Fibroblast of upper back skin (primary cell): Measurements from ENCODE around the gene COA5.

Experiments
- DNase-seq: peaks from one replicate; pipeline ENCODE4 v3.0.0-alpha.2; 2013

COA5 gene

DNA sequence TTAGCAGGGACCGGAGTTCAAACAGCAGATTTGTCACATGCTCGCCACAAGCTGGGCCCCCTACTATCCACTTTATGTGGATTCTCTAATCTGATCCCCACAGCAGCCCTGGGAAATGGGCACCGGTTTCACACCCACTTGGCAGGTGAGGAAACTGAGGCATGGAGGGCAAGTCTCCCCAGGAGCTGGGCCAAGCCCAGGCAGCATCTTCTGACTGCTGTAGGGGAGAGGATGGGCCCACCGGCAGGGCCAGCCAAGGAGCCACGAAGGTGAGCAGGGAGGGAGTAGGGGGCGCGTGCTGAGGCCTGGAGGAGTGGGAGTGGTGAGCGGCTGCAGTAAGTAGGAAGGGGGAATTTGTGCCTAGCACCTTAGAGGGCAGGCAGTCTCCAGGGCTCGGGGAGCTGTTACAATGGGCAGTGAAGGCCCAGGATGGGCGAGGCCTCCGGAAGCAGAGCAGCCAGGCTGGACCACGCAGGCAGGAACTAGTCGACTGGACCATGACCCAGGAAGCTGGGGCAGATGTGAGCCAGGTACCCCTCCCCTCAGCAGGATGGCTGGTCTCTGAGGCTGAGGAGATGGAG, 37.1 kb downstream of the COA5 start:
- no peak for DNase-seq

DNA sequence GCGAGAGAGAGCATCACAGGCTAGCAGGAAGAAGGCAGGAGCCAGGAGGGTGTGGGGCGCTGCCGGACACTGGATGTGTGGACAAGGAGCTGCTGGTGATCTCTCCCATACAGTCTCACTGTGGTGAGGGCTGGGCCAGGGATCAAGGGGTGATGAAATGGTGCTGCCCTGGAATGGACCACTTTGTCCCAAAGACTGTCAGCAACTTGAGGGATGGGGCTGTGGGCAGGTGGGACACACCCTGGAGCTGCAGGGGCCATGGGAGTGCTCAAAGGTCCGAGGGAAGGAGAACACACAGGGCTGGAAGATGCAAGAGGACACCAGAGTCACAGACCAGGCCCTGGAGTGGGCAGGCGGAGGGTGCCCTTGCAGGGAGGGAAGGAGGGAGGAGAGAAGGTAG, 38.0 kb downstream of the COA5 start:
- DNase-seq, result no peak

DNA sequence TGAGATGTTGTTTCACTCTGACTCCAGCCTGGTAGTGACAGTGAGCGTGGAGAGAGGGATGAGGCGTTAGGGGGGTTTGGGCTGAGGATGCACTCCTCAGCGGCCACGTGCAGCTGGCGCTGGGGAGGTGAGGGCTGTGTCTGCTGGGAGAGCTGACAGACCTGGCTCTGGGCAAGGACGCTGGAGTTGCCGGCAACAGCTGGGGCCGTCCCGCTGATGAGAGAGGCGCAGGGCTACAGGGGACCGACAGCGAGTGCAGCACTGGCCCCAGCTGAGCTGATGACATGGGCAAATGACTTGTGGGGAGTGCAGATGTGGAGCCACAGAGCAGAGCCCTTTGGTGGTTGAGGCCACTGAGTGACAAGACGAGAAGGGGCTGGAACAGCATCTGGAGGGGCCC, 38.4 kb downstream of the COA5 start:
- no peak for DNase-seq

DNA sequence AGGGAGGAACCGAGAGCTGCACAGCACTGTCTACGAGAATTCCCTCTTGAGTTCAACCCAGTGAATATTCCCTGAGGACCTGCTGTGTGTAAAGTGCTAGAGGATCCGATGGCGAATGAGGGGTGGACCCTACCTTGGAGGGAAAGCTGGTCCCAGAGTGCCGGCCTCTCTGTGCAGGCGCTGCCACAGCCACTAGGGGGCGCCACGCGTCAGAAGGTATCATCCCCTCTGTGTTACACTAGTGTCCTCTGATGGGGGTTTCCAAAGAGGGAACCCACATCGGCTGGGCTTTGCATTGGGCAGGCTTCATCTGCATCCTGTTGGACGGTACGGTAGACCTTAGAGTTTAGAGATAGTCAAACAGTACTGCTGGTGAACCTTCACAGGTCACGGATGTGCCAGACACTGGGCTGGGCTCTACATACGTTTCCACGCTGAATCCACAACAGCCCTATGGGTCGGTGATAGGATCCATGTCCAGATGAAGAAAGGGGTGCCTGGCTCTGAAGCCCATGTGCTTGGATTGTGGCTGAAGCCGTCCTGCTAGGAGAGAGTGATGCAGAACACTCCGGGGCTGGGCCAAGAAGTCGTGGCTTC, 39.0 kb downstream of the COA5 start:
- DNase-seq, result no peak

DNA sequence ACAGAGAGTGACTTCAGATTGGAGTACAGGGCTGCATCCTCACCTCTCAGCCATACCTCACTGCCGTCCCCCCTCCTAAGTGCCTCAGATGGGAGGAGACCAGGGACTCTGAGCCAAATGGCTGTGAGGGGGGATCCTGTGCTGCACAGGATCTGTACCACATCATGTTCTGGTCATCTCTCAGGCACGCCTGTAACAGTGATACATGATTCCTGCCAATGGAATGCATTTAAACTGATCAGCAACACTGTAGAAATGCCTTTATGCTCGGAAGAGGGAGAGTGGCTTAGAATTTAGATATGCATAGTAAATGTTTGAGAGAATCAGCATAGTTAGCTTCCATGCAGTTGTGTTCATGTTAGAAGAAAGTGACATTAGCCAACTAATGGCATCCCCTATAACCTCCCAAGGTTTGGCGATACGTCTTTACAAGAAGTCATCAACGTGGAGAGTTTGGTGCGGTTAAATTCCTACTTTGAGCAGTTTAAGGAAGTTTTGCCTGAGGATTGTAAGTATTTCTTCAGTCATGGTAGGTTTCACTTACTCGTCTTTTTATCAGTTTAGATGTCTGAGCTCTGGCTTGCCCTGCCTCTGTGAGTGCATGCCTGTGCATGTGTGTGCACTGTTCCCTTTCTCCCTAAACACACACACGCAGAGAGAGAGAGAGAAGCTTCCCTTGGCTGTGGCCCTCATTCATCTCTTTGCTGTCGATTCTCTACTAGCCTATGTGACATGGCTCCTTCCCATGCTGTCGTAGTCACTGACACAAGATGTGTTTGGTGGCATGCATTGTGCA, 40.0 kb downstream of the COA5 start:
- DNase-seq, result peak; percentile 51

DNA sequence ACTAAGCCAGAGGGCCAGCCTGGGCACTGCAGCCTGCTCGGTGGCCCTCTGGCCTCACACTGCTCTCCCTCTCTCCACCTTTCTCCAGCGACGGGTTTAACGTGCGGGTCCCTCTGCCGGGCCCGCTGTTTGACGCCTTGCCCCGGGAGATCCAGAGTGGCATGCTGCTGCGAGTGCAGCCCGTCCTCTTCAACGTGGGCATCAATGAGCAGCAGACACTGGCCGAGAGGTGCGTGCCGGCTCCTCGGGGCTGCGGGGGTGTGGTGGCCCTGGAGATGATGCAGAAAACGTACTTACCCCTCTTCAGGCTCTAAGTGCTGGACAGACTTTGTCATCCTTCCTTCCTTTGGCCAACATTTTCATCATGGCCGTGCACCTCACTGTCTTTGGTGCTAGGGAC, 42.4 kb downstream of the COA5 start:
- no peak for DNase-seq

DNA sequence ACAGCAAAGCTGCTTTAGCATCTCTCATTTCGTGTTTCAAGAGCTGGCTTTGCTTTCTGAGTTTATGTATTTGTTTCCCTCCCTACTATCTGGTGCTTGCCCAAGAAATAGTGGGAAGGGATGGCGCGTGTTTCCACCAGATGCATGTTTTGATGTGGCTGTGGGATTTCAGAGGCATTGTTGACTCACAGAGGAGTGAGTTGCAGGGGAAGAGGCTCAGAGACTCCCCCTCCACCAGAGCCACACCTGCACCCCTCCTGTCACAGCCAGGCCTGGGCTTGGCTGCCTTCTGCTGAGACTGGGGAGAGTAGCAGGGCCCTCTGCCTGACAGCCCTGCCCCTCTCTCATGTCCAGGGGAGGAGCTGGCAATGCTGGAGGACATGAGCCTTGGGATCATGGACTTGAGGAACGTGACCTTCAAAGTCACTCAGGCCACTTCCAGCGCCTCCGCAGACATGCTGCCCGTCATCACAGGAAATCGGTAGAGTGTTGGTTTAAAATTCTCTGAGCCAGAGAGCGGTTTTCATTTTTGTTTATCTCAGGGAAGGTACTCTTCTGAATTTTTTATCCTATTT, 42.9 kb downstream of the COA5 start:
- DNase-seq, result no peak

DNA sequence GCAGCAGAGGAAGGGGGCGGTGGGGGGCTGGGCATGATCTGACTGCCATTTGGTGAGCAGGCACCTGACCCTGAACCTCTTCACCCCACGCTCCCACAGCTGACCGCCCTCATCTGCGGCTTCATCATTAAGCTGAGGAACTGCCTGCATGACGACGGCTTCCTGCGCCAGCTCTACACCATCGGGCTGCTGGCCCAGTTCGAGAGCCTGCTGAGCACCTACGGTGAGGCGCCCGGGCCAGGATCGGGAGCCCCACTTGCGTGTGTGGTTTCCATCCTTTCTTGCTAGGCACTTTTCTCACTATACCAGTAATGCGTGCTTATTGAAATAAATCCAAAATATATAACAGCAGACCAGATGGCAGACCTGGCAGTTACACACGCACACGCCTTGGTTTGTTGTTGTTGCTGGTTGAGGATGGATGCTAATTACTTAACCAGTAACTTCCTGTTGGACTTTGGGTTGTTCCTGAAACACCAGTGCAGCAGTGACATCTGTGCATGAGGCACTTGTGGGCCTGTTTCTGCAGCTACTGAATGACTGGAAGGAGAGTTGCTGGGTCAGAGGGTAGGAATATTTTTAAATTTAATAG, 43.7 kb downstream of the COA5 start:
- DNase-seq, result no peak

DNA sequence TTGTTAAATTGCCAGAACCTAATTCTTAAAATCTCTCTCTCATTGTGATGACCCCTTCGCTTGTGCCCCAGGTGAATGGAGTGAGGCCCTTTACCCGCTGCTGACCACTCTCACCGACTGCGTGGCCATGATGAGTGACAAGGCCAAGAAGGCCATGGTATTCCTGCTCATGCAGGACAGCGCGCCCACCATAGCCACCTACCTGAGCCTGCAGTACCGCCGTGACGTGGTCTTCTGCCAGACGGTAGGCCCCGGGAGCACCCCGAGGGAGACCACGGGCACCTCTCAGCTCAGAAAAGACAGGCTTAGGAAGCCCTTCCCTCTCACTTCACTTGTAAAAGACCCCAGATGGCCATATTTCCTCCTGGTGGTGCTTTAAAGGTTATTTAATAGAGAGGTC, 44.9 kb downstream of the COA5 start:
- no peak for DNase-seq

DNA sequence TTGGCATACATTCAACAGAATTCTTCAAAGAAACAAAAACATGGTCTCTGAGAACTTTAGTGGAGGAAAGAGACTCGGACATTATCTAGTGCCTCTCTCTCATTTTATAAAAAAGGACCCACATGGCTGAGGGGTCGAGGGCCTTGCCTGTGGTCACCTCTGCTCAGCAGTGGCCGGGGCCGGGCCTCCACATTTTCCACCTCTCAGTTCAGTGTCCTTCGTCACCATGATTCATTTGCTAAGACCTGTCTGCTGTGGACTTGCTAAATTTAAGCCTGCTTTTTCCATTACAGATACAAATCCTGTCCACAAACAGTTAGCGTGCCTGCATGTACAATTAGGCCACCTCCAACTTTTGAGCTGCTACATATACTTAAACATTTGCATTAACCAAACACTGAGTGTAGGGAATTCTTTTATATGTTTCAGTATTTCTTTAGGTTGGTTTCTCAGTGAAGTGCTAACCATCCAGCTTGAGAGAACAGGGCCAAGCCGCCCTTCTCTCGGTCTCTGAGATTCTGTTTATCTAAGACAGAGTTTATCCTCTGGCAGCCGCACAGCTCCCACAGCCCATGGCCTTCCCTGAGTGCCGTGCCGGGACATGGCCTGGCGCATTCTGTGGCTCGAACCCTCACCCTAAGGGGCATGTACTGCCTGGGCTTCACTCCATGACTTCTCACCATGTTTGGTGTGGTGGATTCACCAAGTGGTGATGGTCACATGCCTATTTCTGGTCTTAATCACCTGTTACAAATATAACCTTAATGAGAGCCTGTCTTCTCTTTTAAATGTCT, 46.2 kb downstream of the COA5 start:
- DNase-seq, result no peak

DNA sequence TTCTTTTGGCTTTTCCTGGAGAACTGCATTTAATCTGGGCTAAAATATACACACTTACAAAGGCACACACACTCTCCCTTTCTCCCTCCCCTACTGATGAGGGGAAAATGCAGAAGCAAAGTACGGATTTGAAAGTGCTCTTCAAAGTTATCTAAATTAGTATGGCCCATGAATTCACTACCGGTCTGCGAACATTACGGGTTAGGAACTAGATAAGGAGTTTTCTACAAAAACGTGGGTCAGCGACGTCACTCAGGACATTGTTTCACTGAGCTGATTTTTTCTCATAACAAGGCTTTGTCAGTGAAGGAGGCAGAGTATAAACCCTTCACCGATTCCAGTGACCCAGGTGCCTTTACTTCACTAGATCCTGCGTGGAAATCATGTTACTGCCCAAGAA, 47.3 kb downstream of the COA5 start:
- DNase-seq, result no peak

DNA sequence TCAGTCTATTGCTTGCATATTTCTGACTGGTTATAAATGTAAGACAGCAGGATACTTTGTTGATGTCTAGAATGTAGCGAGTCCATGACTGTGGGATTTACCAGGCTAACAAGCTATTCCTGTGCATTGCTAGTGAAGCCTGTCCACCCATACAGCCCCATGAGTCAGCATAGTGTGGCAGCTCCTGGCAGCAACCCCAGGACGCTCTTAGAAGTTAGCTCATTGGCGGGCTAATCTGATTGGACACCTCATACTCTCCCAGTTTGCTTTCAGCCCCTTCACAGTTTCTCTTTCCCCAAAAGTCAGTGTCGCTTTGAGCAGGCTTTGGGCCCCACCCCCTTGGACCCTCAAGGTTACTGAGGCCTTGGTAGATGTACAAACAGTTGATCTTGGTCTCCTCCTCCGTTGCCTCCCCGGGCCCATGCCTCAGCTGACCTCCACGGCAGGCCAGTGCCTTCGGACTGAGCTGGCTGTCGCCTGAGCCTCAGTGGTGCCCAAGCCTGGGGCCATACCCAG, 48.0 kb downstream of the COA5 start:
- DNase-seq, result peak; percentile 84

DNA sequence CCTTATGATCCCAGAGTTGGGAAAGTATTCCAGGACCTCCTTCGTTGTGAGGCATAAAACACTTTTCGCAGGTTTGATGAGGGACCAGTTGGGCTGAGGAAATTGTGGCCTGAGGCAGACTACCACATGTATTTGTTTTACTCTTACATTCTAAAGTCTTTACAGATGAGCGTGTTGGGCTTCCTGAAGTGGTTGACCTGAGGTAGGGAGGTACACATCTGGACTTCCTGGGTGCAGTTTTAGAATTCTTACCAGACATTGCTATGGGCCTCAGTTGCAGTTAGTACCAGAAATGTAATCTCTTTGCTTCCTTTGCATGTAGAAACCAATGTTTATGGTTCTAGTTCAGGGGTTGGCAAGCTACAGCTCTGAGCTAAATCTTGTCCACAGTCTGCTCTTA, 48.7 kb downstream of the COA5 start:
- DNase-seq, result no peak

DNA sequence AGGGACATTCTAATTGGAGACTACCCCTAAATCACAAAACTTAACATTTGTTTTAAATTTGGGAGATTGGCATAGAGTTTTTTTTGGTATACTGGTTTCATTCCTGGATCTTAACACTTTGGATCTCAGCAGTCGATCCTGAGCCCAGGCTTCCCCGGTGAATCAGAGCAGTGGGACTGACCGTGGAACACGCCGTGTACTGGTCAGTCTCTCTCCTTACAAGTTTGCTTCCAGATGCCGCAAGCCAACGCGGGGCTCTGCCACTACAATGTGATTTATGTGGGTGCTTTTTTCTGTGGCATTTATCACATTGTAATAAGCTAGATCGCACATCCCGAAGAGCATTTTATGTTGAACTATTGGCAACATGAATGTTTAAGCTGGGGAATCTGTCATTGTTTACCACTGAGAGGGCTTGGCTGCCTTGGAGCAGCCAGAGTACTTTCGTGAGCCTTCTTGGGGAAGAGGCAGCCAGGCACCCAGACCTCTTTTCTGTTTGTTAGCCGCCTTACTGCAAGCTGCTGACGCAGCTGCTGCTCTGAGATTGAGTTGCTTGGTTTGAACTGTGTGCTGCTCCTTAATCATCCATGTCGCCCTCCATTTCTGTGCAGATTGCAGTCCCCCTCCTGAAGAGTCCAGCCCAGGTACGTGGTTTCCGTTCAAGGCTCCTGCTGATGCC, 49.3 kb downstream of the COA5 start:
- no peak for DNase-seq

DNA sequence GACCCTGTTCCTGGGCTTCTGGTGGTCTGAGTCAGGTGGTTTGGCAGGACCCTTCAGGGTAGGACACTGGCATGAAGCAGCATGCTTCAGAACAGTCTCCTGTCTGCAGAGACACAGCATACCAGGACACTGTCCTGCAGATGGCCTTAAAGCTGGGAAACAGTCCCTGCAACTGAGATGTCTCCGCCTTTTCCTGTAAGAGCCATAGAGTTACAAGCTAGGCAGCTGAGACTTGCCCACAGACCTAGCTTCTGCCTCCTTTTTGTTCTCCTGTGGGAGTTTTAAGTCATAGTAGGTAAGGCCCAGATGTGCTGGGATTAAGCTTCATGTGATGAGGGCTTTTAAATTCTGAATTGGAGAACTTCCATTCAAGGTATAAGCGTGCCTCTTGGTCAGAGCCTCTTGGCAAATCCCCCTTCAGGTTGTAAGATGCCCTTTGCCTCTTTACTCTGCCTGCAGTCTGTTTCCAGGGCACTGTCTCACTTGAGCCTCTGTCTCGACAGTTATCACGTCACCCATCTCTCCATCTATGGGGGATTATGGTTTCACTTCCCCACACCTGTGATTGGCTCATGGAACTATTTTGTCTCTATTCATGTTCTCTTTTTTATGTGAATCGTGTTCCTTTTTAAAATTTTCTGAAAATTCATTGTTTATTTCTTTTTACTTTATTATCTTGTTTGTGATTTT, 51.8 kb downstream of the COA5 start:
- DNase-seq, result no peak

DNA sequence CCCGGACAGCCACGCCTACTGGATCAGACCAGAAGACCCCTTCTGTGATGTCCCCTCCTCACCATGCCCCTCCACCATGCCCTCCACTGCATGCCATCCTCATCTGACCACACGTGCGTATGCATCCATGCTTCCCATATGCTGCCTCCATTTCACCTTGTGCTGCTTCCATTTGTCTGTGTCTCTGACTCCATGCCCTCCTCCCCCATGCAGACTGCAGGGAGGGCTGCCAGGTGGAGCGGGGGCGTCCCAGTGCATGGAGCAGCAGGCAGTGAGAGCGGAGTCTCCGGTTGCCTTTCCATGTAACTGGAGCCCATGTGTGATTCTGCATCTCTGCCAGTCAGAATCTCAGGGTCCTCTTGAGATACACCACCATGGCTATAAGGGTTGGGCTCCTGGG, 52.6 kb downstream of the COA5 start:
- no peak for DNase-seq

DNA sequence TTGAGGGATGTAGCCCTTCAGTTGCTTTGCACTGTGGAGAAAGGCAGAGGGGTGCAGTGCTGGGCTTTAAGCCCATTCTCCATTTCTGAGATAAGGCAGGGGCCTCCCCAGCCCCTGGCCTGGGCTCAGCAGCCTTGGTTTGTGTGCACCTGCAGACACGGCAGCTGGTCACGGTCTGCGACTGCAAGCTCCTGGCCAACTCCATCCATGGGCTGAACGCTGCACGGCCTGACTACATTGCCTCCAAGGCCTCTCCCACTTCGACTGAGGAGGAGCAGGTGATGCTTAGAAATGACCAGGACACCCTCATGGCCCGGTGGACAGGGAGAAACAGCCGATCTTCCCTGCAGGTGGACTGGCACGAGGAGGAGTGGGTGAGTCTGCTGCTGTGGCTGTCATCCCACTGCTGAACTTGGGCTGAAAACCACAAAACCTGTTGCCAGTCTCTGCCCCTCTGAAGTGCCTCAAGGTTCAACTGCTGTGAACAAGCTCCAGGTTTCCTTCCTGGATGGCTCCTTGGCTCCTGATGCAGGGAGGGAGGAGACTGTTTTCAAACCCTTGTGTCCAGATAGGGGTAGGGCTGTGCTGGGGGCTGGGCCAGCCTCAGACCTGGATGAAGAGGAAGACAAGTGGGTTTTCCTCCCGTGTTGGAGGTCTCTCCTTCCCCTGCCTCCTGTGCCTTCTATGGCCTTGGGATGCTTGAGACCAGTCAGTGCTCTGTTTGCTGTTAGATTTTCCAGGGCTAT, 54.0 kb downstream of the COA5 start:
- DNase-seq, result no peak

DNA sequence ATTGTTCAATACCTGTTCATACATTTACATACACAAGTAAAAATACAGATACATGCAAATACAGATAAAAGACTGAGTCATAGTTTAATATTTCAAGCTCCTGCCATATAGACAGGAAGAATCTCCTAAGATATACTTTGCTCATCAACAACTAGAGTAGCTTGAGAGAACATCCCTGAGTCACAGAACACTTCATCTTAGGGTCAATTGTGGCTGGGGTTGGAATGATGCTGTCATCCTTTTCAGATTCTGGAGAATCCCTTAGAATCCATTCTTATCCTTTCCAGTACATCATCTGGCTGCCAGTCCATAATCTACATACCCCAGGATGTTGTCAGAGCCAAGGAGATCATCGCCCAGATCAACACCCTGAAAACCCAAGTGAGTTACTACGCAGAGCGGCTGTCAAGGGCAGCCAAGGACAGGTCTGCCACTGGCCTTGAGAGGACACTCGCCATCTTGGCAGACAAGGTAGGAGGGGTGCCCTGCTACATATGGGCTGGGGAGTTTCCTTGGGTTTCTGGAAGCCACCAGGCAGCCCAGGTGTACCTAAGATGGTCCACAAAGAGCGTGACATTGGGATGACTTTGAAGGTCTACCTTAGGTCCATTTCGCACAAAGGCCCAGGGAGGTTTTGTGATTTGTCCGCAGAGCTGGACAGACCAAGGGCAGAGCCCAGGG, 55.7 kb downstream of the COA5 start:
- peak; percentile 61 for DNase-seq

DNA sequence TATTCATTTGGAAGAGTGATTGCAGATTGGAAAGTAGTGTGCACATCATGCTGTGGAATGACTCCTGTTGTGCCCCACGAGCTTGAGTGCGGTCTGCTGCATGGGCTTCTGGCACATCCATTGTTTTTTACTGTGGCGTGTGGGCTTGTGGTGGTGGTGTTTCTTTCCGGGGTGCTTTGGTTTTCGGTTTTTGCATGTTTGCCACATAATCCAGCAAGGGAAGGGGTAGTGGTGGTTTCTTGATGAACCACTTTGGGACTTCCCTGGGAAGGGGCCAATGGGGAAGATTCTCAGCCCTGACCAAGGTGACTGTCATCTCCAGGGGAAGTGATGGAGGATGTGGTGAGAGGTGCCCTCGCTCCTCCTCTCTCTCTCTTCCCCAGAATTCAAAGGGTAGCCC, 57.0 kb downstream of the COA5 start:
- DNase-seq, result no peak

DNA sequence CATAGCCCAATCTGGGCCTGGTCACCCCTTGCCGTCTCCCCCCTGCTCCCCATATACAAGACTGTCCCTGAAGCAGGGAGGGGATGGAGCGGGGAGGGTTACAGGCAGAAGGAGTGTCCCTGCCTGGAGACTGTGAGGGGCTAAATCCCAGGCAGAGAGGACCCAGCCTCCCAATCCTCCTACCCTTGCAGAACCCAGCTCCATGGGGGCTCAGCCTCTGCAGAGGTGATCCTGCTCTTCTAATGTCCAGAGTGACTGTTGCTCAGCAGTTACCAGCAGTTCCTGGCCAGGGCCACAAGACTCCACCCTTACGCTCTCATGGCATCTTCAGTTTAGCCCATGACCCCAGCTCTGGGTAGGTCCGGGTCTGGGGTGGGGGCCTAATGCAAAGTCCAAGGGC, 58.1 kb downstream of the COA5 start:
- no peak for DNase-seq
